SU-DHL-6 (cell line): ENCODE results near the gene SMAP1.

Experiments used
- CTCF ChIP-seq: fragments of 200-600 bp; sonication (generic); IDR thresholded peaks from one replicate; pipeline ENCODE4 v1.5.1; 2017; ENCODE audit warnings: antibody characterized with exemption, mild to moderate bottlenecking, low read length, moderate library complexity; ENCODE audit not compliant: insufficient read depth, poor library complexity, severe bottlenecking
- EZH2phosphoT487 ChIP-seq: fragments of 200-600 bp; sonication (generic), shearing (Covaris generic); conservative IDR thresholded peaks from 2 replicates; pipeline ENCODE4 v1.6.1; 2018; ENCODE audit warnings: mild to moderate bottlenecking, antibody characterized with exemption, low read length, moderate library complexity, mixed read lengths

- TF ChIP-seq CTCF (no peak), EZH2phosphoT487 (no peak)
Measured at GRCh38 chr6:70764706-70765105, 97.0 kb downstream of the SMAP1 start.
